Panc1 (cell line): Measurements from ENCODE around the gene FBXO30. TPM values are rescaled to one million over a fixed set of nuclear protein-coding genes. Genes with fewer than 3 reads are reported as not detected.

Experiments
- ATAC-seq: fragments of 200-7000 bp; cut with Tn5 transposase; 2 replicates; pipeline ENCODE4 v1.9.1; 2020; ENCODE audit warnings: mild to moderate bottlenecking, moderate library complexity
- BruUV-seq: library from RNA; stranded (reverse); fragments of 400-500 nt; replicated peaks from 2 replicates; lab custom pipeline; 2021; lab: Mats Ljungman, UMichigan
- CTCF ChIA-PET: fragments of 300-600 bp; sonication (Branson Sonifier 250); formaldehyde crosslinking; loops from one replicate; lab custom pipeline; 2022; ENCODE audit warnings: antibody characterized with exemption; lab: Charles Lee
- POLR2A ChIA-PET: fragments of 300-600 bp; sonication (Branson Sonifier 250); formaldehyde crosslinking; loops from one replicate; lab custom pipeline; 2022; ENCODE audit warnings: antibody characterized with exemption; lab: Charles Lee
- DNase-seq: peaks from one replicate; pipeline ENCODE4 v3.0.0-alpha.2; 2010; ENCODE audit warnings: low read depth, low spot score
- H3K27ac ChIP-seq: 2 replicates; pipeline ENCODE4 v1.5.1; 2011; ENCODE audit warnings: mild to moderate bottlenecking, low read length, inconsistent platforms
- H3K27me3 ChIP-seq: fragments of 200-500 bp; sonication (Bioruptor generic); 2 replicates; pipeline ENCODE4 v1.6.0; 2014; ENCODE audit warnings: low read length, inconsistent platforms; ENCODE audit not compliant: control insufficient read depth, insufficient read depth
- H3K36me3 ChIP-seq: fragments of 200-500 bp; sonication (Bioruptor generic); 2 replicates; pipeline ENCODE4 v1.5.1; 2014; ENCODE audit warnings: inconsistent platforms, mild to moderate bottlenecking, low read length, moderate library complexity; ENCODE audit not compliant: control insufficient read depth, insufficient read depth
- H3K4me1 ChIP-seq: 2 replicates; pipeline ENCODE4 v1.5.1; 2011; ENCODE audit warnings: inconsistent platforms, mild to moderate bottlenecking, low read length, moderate library complexity; ENCODE audit not compliant: control insufficient read depth, insufficient read depth
- H3K4me3 ChIP-seq, 2 experiments: 2 replicates each; pipeline ENCODE4 v1.5.1; 2011 to 2012; ENCODE audit warnings: low read depth in 2 of 2, low read length in 2 of 2, mild to moderate bottlenecking in 2 of 2, inconsistent platforms in 1 of 2, moderate library complexity in 1 of 2
- H3K9me3 ChIP-seq: fragments of 200-500 bp; sonication (Bioruptor generic); 2 replicates; pipeline ENCODE4 v1.5.1; 2014; ENCODE audit warnings: low read depth, mild to moderate bottlenecking, inconsistent platforms, low read length, moderate library complexity; ENCODE audit not compliant: control insufficient read depth, insufficient read depth
- CTCF ChIP-seq: fragments of 450-650 bp; IDR thresholded peaks from 2 replicates; pipeline ENCODE4 v1.5.1; 2017; ENCODE audit warnings: mild to moderate bottlenecking
- POLR2AphosphoS5 ChIP-seq: IDR thresholded peaks from 2 replicates; pipeline ENCODE4 v1.6.1; 2012; ENCODE audit warnings: mild to moderate bottlenecking, low read depth, low read length, moderate library complexity
- REST ChIP-seq, 2 experiments: IDR thresholded peaks; 2 replicates each; pipeline ENCODE4 v1.6.1; 2011 to 2012; ENCODE audit warnings: low read depth in 2 of 2, control low read depth in 1 of 2, low read length in 1 of 2, mild to moderate bottlenecking in 1 of 2, moderate library complexity in 1 of 2; ENCODE audit not compliant: insufficient read depth in 1 of 2
- SIN3A ChIP-seq: IDR thresholded peaks from 2 replicates; pipeline ENCODE4 v1.6.1; 2012; ENCODE audit warnings: low read depth, mild to moderate bottlenecking, low read length, moderate library complexity, borderline replicate concordance; ENCODE audit not compliant: insufficient read depth
- TCF7L2 ChIP-seq: IDR thresholded peaks from 2 replicates; pipeline ENCODE4 v1.6.1; 2011; ENCODE audit warnings: mild to moderate bottlenecking, low read depth, low read length, inconsistent platforms
- in situ Hi-C: cut with HindIII; loops from 2 replicates; pipeline ENCODE4 v1.10.0; 2016; ENCODE audit warnings: low sequenced_read_pairs, low pct_unique_long_range_greater_than_20kb
- intact Hi-C: fragments of 100-400 bp; cut with micrococcal nuclease; formaldehyde crosslinking; loops from one replicate; pipeline ENCODE4 v1.10.0; 2022; ENCODE audit not compliant: unreplicated experiment
- total RNA-seq: library from RNA; stranded (reverse); gene quantifications from one replicate; pipeline ENCODE4 v1.2.1, GENCODE V29; 2021; ENCODE audit not compliant: unreplicated experiment

FBXO30 gene
- total RNA-seq, 1 experiment from 2014 or later, result 9.5 TPM

- CTCF ChIA-PET, result no interaction called here
- in situ Hi-C loops, result no loop called here
- POLR2A ChIA-PET, result no interaction called here
- Histone ChIP-seq H3K4me3 (no peak overlapping the region), H3K36me3 (no peaks in the 10 kb centered on the region), H3K27ac (no peak overlapping the region), H3K27me3 (no peaks in the 10 kb centered on the region), H3K4me1 (no peaks in the 10 kb centered on the region), H3K9me3 (no peaks in the 10 kb centered on the region)
- no TSS peak for BruUV-seq
- ATAC-seq (no peak), DNase-seq (no peak)
- TF ChIP-seq TCF7L2 (no peak), SIN3A (no peak), CTCF (no peak), REST (IDR thresholded peaks at IDR 0.05; ENCODE audit: insufficient read depth in 1 of 2, low read depth in 2 of 2, low read length in 1 of 2) (no peak), POLR2AphosphoS5 (no peak)
- intact Hi-C loops, result no loop called here
Measured at GRCh38 chr6:145863988-145864616, 49.5 kb upstream of the FBXO30 start.

GRCh38 chr6:145863366-145863765 lies 48.8 kb upstream of the FBXO30 start:
- no peak overlapping the region for H3K27ac ChIP-seq
- H3K4me1 ChIP-seq, result no peaks in the 10 kb centered on the region
- no peak overlapping the region for H3K4me3 ChIP-seq
- no peaks in the 10 kb centered on the region for H3K27me3 ChIP-seq
- ChIA-PET POLR2A (no interaction called here), CTCF (no interaction called here)
- BruUV-seq, result no TSS peak
- no peaks in the 10 kb centered on the region for H3K9me3 ChIP-seq
- ATAC-seq, result no peak
- H3K36me3 ChIP-seq, result no peaks in the 10 kb centered on the region
- in situ Hi-C loops (no loop called here), intact Hi-C loops (no loop called here)
- TF ChIP-seq CTCF (no peak), SIN3A (no peak), REST (IDR thresholded peaks at IDR 0.05; ENCODE audit: insufficient read depth in 1 of 2, low read depth in 2 of 2, low read length in 1 of 2) (no peak), POLR2AphosphoS5 (no peak), TCF7L2 (no peak)
- DNase-seq, result no peak
